Esophagus muscularis mucosa (tissue), 3 donors: ENCODE results near the gene ELAC1.

Source experiments
- CTCF ChIP-seq, 3 experiments: fragments of 200-600 bp in 2 of 3; fragments of 450-650 bp in 1 of 3; sonication (generic) in 2 of 3; IDR thresholded peaks; one replicate each; pipeline ENCODE4 v1.5.1; 2017 to 2019; ENCODE audit warnings: antibody characterized with exemption in 3 of 3, mild to moderate bottlenecking in 2 of 3, moderate library complexity in 1 of 3
- POLR2A ChIP-seq: fragments of 450-650 bp; IDR thresholded peaks from one replicate; pipeline ENCODE4 v1.6.1; 2017; ENCODE audit warnings: antibody characterized with exemption, moderate library complexity, mild to moderate bottlenecking, low read depth
- POLR2AphosphoS5 ChIP-seq, 2 donors: sonication (generic); formaldehyde crosslinking; IDR thresholded peaks; one replicate each; pipeline ENCODE4 v1.6.1; 2017; ENCODE audit warnings: antibody characterized with exemption in 2 of 2

GRCh38 chr18:51012441-51012840, 44.6 kb downstream of the ELAC1 start:
- TF ChIP-seq CTCF (IDR thresholded peaks at IDR 0.05), result no peak
- no peak for TF ChIP-seq POLR2A
- no peak for TF ChIP-seq POLR2AphosphoS5 (IDR thresholded peaks at IDR 0.05)
